ENCODE results near the gene OSBPL10.
"Not testable (repeated sequence)": the region's sequence is repeated elsewhere in the genome, so short reads cannot be mapped to it uniquely, and the experiment has no call there.

The OSBPL10 gene

GRCh38 chr3:31885235-31885634 is 95.8 kb downstream of the OSBPL10 start:
- no peak for DNase-seq (ENCODE audit: low spot score)

GRCh38 chr3:31884251-31884650 is 96.8 kb downstream of the OSBPL10 start:
- no peak for DNase-seq (ENCODE audit: low spot score)

- no peak for DNase-seq (ENCODE audit: low spot score)
These were observed 98.2 kb downstream of the OSBPL10 start for GRCh38 chr3:31882895-31883294.

GRCh38 chr3:31882431-31882830 is 98.6 kb downstream of the OSBPL10 start:
- no peak for DNase-seq (ENCODE audit: low spot score)

GRCh38 chr3:31880482-31881078 is 100.5 kb downstream of the OSBPL10 start:
- DNase-seq (ENCODE audit: low spot score), result no peak

- no peak for DNase-seq (ENCODE audit: low spot score)
These were observed 101.0 kb downstream of the OSBPL10 start for GRCh38 chr3:31880020-31880419.

- DNase-seq (ENCODE audit: low spot score), result no peak
These were observed 101.7 kb downstream of the OSBPL10 start for GRCh38 chr3:31879365-31879764.

GRCh38 chr3:31878231-31878838 is 102.7 kb downstream of the OSBPL10 start:
- no peak for DNase-seq (ENCODE audit: low spot score)

- no peak for DNase-seq (ENCODE audit: low spot score)
These were observed 104.7 kb downstream of the OSBPL10 start for GRCh38 chr3:31876331-31876730.

GRCh38 chr3:31875437-31875836 is 105.6 kb downstream of the OSBPL10 start:
- no peak for DNase-seq (ENCODE audit: low spot score)

- no peak for DNase-seq (ENCODE audit: low spot score)
These were observed 107.7 kb downstream of the OSBPL10 start for GRCh38 chr3:31873254-31873820.

GRCh38 chr3:31871939-31872507 is 109.0 kb downstream of the OSBPL10 start:
- no peak for DNase-seq (ENCODE audit: low spot score)

- not testable (repeated sequence) for DNase-seq (ENCODE audit: low spot score)
These were observed 111.0 kb downstream of the OSBPL10 start for GRCh38 chr3:31870111-31870510.

- no peak for DNase-seq (ENCODE audit: low spot score)
These were observed 112.8 kb downstream of the OSBPL10 start for GRCh38 chr3:31868236-31868635.

GRCh38 chr3:31862666-31863279 is 118.3 kb downstream of the OSBPL10 start:
- DNase-seq (ENCODE audit: low spot score), result no peak

- no peak for DNase-seq (ENCODE audit: low spot score)
These were observed 119.2 kb downstream of the OSBPL10 start for GRCh38 chr3:31861826-31862225.

GRCh38 chr3:31860642-31861041 is 120.4 kb downstream of the OSBPL10 start:
- not testable (repeated sequence) for DNase-seq (ENCODE audit: low spot score)

- no peak for DNase-seq (ENCODE audit: low spot score)
These were observed 121.8 kb downstream of the OSBPL10 start for GRCh38 chr3:31859245-31859644.

GRCh38 chr3:31858439-31858838 is 122.6 kb downstream of the OSBPL10 start:
- DNase-seq (ENCODE audit: low spot score), result no peak

GRCh38 chr3:31853580-31853979 is 127.5 kb downstream of the OSBPL10 start:
- DNase-seq (ENCODE audit: low spot score), result no peak

- no peak for DNase-seq (ENCODE audit: low spot score)
These were observed 129.8 kb downstream of the OSBPL10 start for GRCh38 chr3:31851278-31851677.

GRCh38 chr3:31848911-31849310 is 132.2 kb downstream of the OSBPL10 start:
- DNase-seq (ENCODE audit: low spot score), result no peak

All from HuH-7.5 (cell line).